ENCODE data around the gene EEF1AKMT2. TPM values are rescaled to one million over a fixed set of nuclear protein-coding genes. Genes with fewer than 3 reads are reported as not detected.

EEF1AKMT2 gene
- total and polyA plus RNA-seq, 2 of the 13 experiments (the other 11 are each of a cell fraction or from before 2014, with no cell fraction given): 11.3 to 19.3 TPM

DNA sequence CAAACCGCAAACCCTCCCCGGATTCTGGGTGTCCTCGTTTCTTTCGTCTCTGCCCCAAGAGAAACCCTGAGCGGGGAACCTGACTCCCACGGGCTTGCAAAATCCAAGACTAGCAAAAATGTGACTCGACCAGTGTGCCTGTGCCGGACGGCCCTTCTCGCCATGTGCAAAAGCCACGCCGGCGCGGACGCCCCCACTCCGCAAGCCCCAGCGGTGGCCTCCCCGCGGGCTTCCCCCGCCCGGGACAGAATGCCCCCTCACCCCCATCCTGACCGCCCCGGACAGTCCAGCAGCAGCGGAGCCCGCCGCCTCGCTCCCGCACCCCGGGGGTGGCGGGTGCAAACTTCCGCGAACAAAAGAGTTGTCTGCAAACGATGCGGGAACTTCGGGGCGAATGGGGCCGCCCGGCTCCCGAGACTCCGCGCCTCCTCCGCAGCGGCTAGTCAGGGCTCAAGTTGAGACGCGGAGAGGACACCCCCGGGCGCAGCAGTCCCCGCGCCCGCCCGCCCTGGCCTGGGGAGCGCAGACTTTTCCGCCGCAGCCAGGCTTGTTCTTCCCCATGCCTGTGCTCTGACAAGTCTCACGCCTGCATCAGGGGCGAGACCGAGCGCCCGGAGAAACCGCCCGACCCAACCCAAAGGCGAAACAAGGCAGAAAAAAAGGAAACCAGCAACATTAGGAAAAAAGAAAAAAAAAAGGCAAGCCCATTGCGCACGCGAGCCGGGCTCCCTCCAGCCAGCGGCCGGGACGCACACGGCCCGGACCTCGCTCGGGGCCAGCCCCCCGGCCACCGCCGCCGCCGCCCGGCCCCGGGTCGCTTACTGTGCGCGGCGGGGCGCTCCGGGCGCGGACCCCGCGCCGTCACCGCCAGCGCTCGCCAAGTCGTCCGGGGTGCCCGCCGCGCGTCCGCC lies 48.2 kb downstream of the EEF1AKMT2 start (continued):
- TF ChIP-seq ZSCAN22 (CRISPR knock-in tag; IDR thresholded peaks at IDR 0.05): no peak
- no peak for TF ChIP-seq PRPF4 (IDR thresholded peaks at IDR 0.05; ENCODE audit: low read depth, low read length, poor library complexity, severe bottlenecking)
- TF ChIP-seq, protein P1, sequence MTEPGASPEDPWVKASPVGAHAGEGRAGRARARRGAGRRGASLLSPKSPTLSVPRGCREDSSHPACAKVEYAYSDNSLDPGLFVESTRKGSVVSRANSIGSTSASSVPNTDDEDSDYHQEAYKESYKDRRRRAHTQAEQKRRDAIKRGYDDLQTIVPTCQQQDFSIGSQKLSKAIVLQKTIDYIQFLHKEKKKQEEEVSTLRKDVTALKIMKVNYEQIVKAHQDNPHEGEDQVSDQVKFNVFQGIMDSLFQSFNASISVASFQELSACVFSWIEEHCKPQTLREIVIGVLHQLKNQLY (CRISPR knock-in tag; IDR thresholded peaks at IDR 0.05): no peak
- TF ChIP-seq GABPB1 (CRISPR knock-in tag; IDR thresholded peaks at IDR 0.05): no peak
- TF ChIP-seq, protein P2, sequence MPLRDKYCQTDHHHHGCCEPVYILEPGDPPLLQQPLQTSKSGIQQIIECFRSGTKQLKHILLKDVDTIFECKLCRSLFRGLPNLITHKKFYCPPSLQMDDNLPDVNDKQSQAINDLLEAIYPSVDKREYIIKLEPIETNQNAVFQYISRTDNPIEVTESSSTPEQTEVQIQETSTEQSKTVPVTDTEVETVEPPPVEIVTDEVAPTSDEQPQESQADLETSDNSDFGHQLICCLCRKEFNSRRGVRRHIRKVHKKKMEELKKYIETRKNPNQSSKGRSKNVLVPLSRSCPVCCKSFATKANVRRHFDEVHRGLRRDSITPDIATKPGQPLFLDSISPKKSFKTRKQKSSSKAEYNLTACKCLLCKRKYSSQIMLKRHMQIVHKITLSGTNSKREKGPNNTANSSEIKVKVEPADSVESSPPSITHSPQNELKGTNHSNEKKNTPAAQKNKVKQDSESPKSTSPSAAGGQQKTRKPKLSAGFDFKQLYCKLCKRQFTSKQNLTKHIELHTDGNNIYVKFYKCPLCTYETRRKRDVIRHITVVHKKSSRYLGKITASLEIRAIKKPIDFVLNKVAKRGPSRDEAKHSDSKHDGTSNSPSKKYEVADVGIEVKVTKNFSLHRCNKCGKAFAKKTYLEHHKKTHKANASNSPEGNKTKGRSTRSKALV (CRISPR knock-in tag; IDR thresholded peaks at IDR 0.05): peak; percentile 88
- TF ChIP-seq, protein P3, sequence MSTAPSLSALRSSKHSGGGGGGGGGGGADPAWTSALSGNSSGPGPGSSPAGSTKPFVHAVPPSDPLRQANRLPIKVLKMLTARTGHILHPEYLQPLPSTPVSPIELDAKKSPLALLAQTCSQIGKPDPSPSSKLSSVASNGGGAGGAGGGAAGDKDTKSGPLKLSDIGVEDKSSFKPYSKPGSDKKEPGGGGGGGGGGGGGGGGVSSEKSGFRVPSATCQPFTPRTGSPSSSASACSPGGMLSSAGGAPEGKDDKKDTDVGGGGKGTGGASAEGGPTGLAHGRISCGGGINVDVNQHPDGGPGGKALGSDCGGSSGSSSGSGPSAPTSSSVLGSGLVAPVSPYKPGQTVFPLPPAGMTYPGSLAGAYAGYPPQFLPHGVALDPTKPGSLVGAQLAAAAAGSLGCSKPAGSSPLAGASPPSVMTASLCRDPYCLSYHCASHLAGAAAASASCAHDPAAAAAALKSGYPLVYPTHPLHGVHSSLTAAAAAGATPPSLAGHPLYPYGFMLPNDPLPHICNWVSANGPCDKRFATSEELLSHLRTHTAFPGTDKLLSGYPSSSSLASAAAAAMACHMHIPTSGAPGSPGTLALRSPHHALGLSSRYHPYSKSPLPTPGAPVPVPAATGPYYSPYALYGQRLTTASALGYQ (CRISPR knock-in tag; IDR thresholded peaks at IDR 0.05): no peak
- TF ChIP-seq ZNF883 (CRISPR knock-in tag; IDR thresholded peaks at IDR 0.05; ENCODE audit: not compliant biosample characterization): no peak
- no peak for TF ChIP-seq ZNF562 (CRISPR knock-in tag; IDR thresholded peaks at IDR 0.05; ENCODE audit: borderline replicate concordance)
- TF ChIP-seq ZNF850 (CRISPR knock-in tag; conservative IDR thresholded peaks at IDR 0.05): no peak
- no peak for TF ChIP-seq ZNF3 (CRISPR knock-in tag; IDR thresholded peaks at IDR 0.05)
- TF ChIP-seq ZKSCAN5 (CRISPR knock-in tag; IDR thresholded peaks at IDR 0.05): no peak
- TF ChIP-seq, protein P4, sequence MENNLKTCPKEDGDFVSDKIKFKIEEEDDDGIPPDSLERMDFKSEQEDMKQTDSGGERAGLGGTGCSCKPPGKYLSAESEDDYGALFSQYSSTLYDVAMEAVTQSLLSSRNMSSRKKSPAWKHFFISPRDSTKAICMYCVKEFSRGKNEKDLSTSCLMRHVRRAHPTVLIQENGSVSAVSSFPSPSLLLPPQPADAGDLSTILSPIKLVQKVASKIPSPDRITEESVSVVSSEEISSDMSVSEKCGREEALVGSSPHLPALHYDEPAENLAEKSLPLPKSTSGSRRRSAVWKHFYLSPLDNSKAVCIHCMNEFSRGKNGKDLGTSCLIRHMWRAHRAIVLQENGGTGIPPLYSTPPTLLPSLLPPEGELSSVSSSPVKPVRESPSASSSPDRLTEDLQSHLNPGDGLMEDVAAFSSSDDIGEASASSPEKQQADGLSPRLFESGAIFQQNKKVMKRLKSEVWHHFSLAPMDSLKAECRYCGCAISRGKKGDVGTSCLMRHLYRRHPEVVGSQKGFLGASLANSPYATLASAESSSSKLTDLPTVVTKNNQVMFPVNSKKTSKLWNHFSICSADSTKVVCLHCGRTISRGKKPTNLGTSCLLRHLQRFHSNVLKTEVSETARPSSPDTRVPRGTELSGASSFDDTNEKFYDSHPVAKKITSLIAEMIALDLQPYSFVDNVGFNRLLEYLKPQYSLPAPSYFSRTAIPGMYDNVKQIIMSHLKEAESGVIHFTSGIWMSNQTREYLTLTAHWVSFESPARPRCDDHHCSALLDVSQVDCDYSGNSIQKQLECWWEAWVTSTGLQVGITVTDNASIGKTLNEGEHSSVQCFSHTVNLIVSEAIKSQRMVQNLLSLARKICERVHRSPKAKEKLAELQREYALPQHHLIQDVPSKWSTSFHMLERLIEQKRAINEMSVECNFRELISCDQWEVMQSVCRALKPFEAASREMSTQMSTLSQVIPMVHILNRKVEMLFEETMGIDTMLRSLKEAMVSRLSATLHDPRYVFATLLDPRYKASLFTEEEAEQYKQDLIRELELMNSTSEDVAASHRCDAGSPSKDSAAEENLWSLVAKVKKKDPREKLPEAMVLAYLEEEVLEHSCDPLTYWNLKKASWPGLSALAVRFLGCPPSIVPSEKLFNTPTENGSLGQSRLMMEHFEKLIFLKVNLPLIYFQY (CRISPR knock-in tag; IDR thresholded peaks at IDR 0.05; ENCODE audit: borderline replicate concordance): no peak
- TF ChIP-seq, protein P5, sequence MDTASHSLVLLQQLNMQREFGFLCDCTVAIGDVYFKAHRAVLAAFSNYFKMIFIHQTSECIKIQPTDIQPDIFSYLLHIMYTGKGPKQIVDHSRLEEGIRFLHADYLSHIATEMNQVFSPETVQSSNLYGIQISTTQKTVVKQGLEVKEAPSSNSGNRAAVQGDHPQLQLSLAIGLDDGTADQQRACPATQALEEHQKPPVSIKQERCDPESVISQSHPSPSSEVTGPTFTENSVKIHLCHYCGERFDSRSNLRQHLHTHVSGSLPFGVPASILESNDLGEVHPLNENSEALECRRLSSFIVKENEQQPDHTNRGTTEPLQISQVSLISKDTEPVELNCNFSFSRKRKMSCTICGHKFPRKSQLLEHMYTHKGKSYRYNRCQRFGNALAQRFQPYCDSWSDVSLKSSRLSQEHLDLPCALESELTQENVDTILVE (CRISPR knock-in tag; IDR thresholded peaks at IDR 0.05): no peak
- peak; percentile 36; the same call in 1 of the 2 replicates for TF ChIP-seq PHF8 (CRISPR knock-in tag; IDR thresholded peaks at IDR 0.05)
- no peak for TF ChIP-seq SP4 (CRISPR knock-in tag; IDR thresholded peaks at IDR 0.05)
- TF ChIP-seq, protein P6, sequence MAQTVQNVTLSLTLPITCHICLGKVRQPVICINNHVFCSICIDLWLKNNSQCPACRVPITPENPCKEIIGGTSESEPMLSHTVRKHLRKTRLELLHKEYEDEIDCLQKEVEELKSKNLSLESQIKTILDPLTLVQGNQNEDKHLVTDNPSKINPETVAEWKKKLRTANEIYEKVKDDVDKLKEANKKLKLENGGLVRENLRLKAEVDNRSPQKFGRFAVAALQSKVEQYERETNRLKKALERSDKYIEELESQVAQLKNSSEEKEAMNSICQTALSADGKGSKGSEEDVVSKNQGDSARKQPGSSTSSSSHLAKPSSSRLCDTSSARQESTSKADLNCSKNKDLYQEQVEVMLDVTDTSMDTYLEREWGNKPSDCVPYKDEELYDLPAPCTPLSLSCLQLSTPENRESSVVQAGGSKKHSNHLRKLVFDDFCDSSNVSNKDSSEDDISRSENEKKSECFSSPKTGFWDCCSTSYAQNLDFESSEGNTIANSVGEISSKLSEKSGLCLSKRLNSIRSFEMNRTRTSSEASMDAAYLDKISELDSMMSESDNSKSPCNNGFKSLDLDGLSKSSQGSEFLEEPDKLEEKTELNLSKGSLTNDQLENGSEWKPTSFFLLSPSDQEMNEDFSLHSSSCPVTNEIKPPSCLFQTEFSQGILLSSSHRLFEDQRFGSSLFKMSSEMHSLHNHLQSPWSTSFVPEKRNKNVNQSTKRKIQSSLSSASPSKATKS (CRISPR knock-in tag; IDR thresholded peaks at IDR 0.05): no peak
- no peak for TF ChIP-seq ADNP (CRISPR knock-in tag; IDR thresholded peaks at IDR 0.05)
